Esophagus squamous epithelium (tissue), 5 donors: ENCODE measurements around the gene ITPKB. TPM values are rescaled to one million over a fixed set of nuclear protein-coding genes. Genes with fewer than 3 reads are reported as not detected.

Source experiments
- DNase-seq: peaks from one replicate; lab custom pipeline; 2025; lab: John Stamatoyannopoulos, UW
- H3K27ac ChIP-seq, 4 donors: fragments of 200-600 bp; sonication (generic); one replicate each; pipeline ENCODE4 v1.5.1; 2016 to 2019; ENCODE audit warnings: mild to moderate bottlenecking in 1 of 4
- H3K27me3 ChIP-seq, 4 donors: fragments of 200-600 bp; sonication (generic); 1 replicate in 3 of 4; 2 replicates in 1 of 4; pipeline versions ENCODE4 v1.5.1 to v1.6.0; 2017 to 2021; ENCODE audit warnings: antibody characterized with exemption in 1 of 4
- H3K36me3 ChIP-seq, 3 donors: fragments of 200-600 bp; sonication (generic); one replicate each; pipeline ENCODE4 v1.5.1; 2016 to 2019
- H3K4me1 ChIP-seq, 3 donors: fragments of 200-600 bp; sonication (generic); one replicate each; pipeline ENCODE4 v1.5.1; 2017 to 2019
- H3K4me3 ChIP-seq, 4 donors: fragments of 200-600 bp; sonication (generic); 1 replicate in 3 of 4; 2 replicates in 1 of 4; pipeline ENCODE4 v1.5.1; 2016 to 2019; ENCODE audit warnings: mild to moderate bottlenecking in 2 of 4, moderate library complexity in 1 of 4
- H3K9me3 ChIP-seq, 3 donors: fragments of 200-600 bp; sonication (generic); one replicate each; pipeline ENCODE4 v1.5.1; 2016 to 2019
- CTCF ChIP-seq, 6 experiments: fragments of 450-650 bp in 4 of 6; fragments of 200-600 bp in 2 of 6; sonication (generic) in 2 of 6; IDR thresholded peaks; one replicate each; pipeline ENCODE4 v1.5.1; 2016 to 2019; ENCODE audit warnings: antibody characterized with exemption in 6 of 6, mild to moderate bottlenecking in 4 of 6, moderate library complexity in 4 of 6
- POLR2A ChIP-seq, 4 donors: fragments of 450-650 bp; IDR thresholded peaks; one replicate each; pipeline ENCODE4 v1.6.1; 2017; ENCODE audit warnings: antibody characterized with exemption in 4 of 4, mild to moderate bottlenecking in 4 of 4, moderate library complexity in 3 of 4
- WGBS, 2 donors: methylation state at CpG; one replicate each; pipeline ENCODE4 v1.1.5; 2018; 5-methylcytosine and 5-hydroxymethylcytosine counted together
- intact Hi-C: fragments of 100-400 bp; cut with DNase I; formaldehyde crosslinking; loops from one replicate; pipeline ENCODE4 v1.15.0; 2022
- total RNA-seq, 4 donors: library from RNA; depleted of rRNA; stranded (reverse); fragments of >200 nt; gene quantifications; one replicate each; pipeline ENCODE4 v1.1.0, GENCODE V29; 2016
- donor health status: DM: yes; HTN: yes; CAD: no.

The ITPKB gene
- total RNA-seq, 4 donors from 2014 or later, result 10.7 to 22.3 (median 15.9) TPM

GRCh38 chr1:226761322-226761721 lies 22.2 kb upstream of the ITPKB start:
- Histone ChIP-seq H3K9me3 (no peaks in the 10 kb centered on the region), H3K27ac (no peak overlapping the region), H3K4me1 (peaks cover 0 to 9% (median 0%) of the 10 kb centered on the region in 3 donors), H3K36me3 (no peaks in the 10 kb centered on the region), H3K4me3 (no peak overlapping the region), H3K27me3 (no peaks in the 10 kb centered on the region)
- DNase-seq, result no peak
- intact Hi-C loops, result no loop called here
- 11 to 13% methylated on average over 1 of the region's 1 CpG for WGBS, 2 donors
- TF ChIP-seq POLR2A (IDR thresholded peaks at IDR 0.05) (no peak), CTCF (IDR thresholded peaks at IDR 0.05) (no peak)

GRCh38 chr1:226754793-226755533 lies 15.9 kb upstream of the ITPKB start:
- DNase-seq, result no peak
- TF ChIP-seq CTCF (IDR thresholded peaks at IDR 0.05), result no peak
- no peaks in the 10 kb centered on the region for H3K4me1 ChIP-seq
- WGBS, 2 donors, result 66 to 74% methylated on average over 9 of the region's 9 CpGs
- H3K4me3 ChIP-seq, result no peak overlapping the region
- H3K36me3 ChIP-seq, result no peaks in the 10 kb centered on the region
- H3K27me3 ChIP-seq, result no peaks in the 10 kb centered on the region
- no peak overlapping the region for H3K27ac ChIP-seq
- intact Hi-C loops, result no loop called here
- H3K9me3 ChIP-seq, result no peaks in the 10 kb centered on the region

- Histone ChIP-seq H3K4me3 (no peak overlapping the region), H3K36me3 (no peaks in the 10 kb centered on the region), H3K4me1 (no peaks in the 10 kb centered on the region), H3K27me3 (no peaks in the 10 kb centered on the region), H3K27ac (no peak overlapping the region), H3K9me3 (no peaks in the 10 kb centered on the region)
- no peak for DNase-seq
- intact Hi-C loops, result no loop called here
- TF ChIP-seq POLR2A (IDR thresholded peaks at IDR 0.05) (no peak), CTCF (IDR thresholded peaks at IDR 0.05) (no peak)
- WGBS, 2 donors, result 88 to 95% methylated on average over 7 of the region's 7 CpGs
These were observed 15.0 kb upstream of the ITPKB start for GRCh38 chr1:226754097-226754496.

GRCh38 chr1:226751703-226752102 lies 12.6 kb upstream of the ITPKB start:
- Histone ChIP-seq H3K36me3 (no peaks in the 10 kb centered on the region), H3K27me3 (no peaks in the 10 kb centered on the region), H3K4me1 (no peaks in the 10 kb centered on the region), H3K27ac (no peak overlapping the region), H3K4me3 (no peak overlapping the region), H3K9me3 (no peaks in the 10 kb centered on the region)
- TF ChIP-seq POLR2A (IDR thresholded peaks at IDR 0.05) (no peak), CTCF (IDR thresholded peaks at IDR 0.05) (no peak)
- WGBS, 2 donors, result 40 to 52% methylated on average over 3 of the region's 3 CpGs
- intact Hi-C loops, result no loop called here
- DNase-seq, result no peak

GRCh38 chr1:226751214-226751613 lies 12.1 kb upstream of the ITPKB start:
- intact Hi-C loops, result no loop called here
- H3K9me3 ChIP-seq, result no peaks in the 10 kb centered on the region
- TF ChIP-seq POLR2A (IDR thresholded peaks at IDR 0.05) (no peak), CTCF (IDR thresholded peaks at IDR 0.05) (no peak)
- no peak overlapping the region for H3K27ac ChIP-seq
- H3K36me3 ChIP-seq, result no peaks in the 10 kb centered on the region
- H3K4me3 ChIP-seq, result no peak overlapping the region
- no peak for DNase-seq
- WGBS, 2 donors, result 90 to 100% methylated on average over 2 of the region's 2 CpGs
- H3K27me3 ChIP-seq, result no peaks in the 10 kb centered on the region
- H3K4me1 ChIP-seq, result no peaks in the 10 kb centered on the region
